ENCODE measurements around the gene SVIL.

- TF ChIP-seq CTCF (IDR thresholded peaks at IDR 0.05; ENCODE audit: poor library complexity, severe bottlenecking) (no peak), EP300 (conservative IDR thresholded peaks at IDR 0.05; ENCODE audit: poor library complexity, severe bottlenecking) (no peak), SMC3 (conservative IDR thresholded peaks at IDR 0.05; ENCODE audit: poor library complexity) (no peak), TAF1 (IDR thresholded peaks at IDR 0.05; ENCODE audit: low read depth) (no peak), POLR2AphosphoS5 (IDR thresholded peaks at IDR 0.05) (no peak), RAD21 (conservative IDR thresholded peaks at IDR 0.05) (no peak), REST (IDR thresholded peaks at IDR 0.05; ENCODE audit: borderline replicate concordance) (no peak), MXI1 (conservative IDR thresholded peaks at IDR 0.05; ENCODE audit: poor library complexity, severe bottlenecking) (no peak), EZH2 (IDR thresholded peaks at IDR 0.05; ENCODE audit: borderline replicate concordance, insufficient read depth, low read length, poor library complexity, severe bottlenecking) (no peak)
These were observed 21.8 kb upstream of the SVIL start for GRCh38 chr10:29656451-29656992.
